Naive thymus-derived CD4-positive, alpha-beta T cell (primary cell): ENCODE data around the gene RTL9. TPM values are rescaled to one million over a fixed set of nuclear protein-coding genes. Genes with fewer than 3 reads are reported as not detected.
"Not testable (repeated sequence)": the region's sequence is repeated elsewhere in the genome, so short reads cannot be mapped to it uniquely, and the experiment has no call there.

Experiments
- ATAC-seq: fragments of 150-1000 bp; cut with Tn5 transposase; 2 replicates; pipeline ENCODE4 v1.10.0; 2021; ENCODE audit warnings: mild to moderate bottlenecking, moderate library complexity
- CTCF ChIA-PET: fragments of 350-600 bp; sonication (Branson Sonifier 250); formaldehyde crosslinking; loops from one replicate; lab custom pipeline; 2021; ENCODE audit warnings: antibody characterized with exemption; lab: Charles Lee
- POLR2A ChIA-PET: fragments of 350-600 bp; sonication (Branson Sonifier 250); formaldehyde crosslinking; loops from one replicate; lab custom pipeline; 2021; ENCODE audit warnings: antibody characterized with exemption, inconsistent platforms; lab: Charles Lee
- DNase-seq, 9 donors: peaks; one replicate each; pipeline versions ENCODE4 v3.0.0 to v3.0.0-alpha.2; 2020 to 2022; ENCODE audit warnings: mixed read lengths in 1 of 9
- H3K27ac ChIP-seq: one replicate; pipeline ENCODE4 v1.7.0; 2013; ENCODE audit warnings: mild to moderate bottlenecking, low read depth, low read length, moderate library complexity
- H3K27me3 ChIP-seq, 2 donors: one replicate each; pipeline ENCODE4 v1.7.0; 2013; ENCODE audit warnings: low read length in 2 of 2, mild to moderate bottlenecking in 2 of 2, moderate library complexity in 2 of 2; ENCODE audit not compliant: control insufficient read depth in 2 of 2, insufficient read depth in 2 of 2
- H3K36me3 ChIP-seq, 3 experiments: 1 replicate in 2 of 3; 2 replicates in 1 of 3; pipeline ENCODE4 v1.7.0; 2013; ENCODE audit warnings: low read length in 3 of 3, mild to moderate bottlenecking in 3 of 3, moderate library complexity in 1 of 3; ENCODE audit not compliant: insufficient read depth in 3 of 3, control insufficient read depth in 2 of 3
- H3K4me1 ChIP-seq, 2 donors: one replicate each; pipeline ENCODE4 v1.7.0; 2013; ENCODE audit warnings: low read length in 2 of 2, mild to moderate bottlenecking in 2 of 2, moderate library complexity in 1 of 2; ENCODE audit not compliant: control insufficient read depth in 2 of 2, insufficient read depth in 2 of 2
- H3K4me3 ChIP-seq: 2 replicates; pipeline ENCODE4 v1.7.0; 2013; ENCODE audit warnings: mild to moderate bottlenecking, low read length
- H3K9me3 ChIP-seq, 3 experiments: 1 replicate in 2 of 3; 2 replicates in 1 of 3; pipeline ENCODE4 v1.7.0; 2013; ENCODE audit warnings: low read length in 3 of 3; ENCODE audit not compliant: control insufficient read depth in 2 of 3
- H3K27ac Mint-ChIP-seq, 9 donors: one replicate each; pipeline ENCODE4 v1.8.0; 2020 to 2022; ENCODE audit warnings: mixed read lengths in 9 of 9, mild to moderate bottlenecking in 8 of 9, moderate library complexity in 5 of 9, inconsistent platforms in 2 of 9
- H3K27me3 Mint-ChIP-seq, 5 donors: one replicate each; pipeline ENCODE4 v1.8.0; 2021 to 2022; ENCODE audit warnings: mixed read lengths in 5 of 5, mild to moderate bottlenecking in 1 of 5
- H3K36me3 Mint-ChIP-seq, 5 donors: one replicate each; pipeline ENCODE4 v1.8.0; 2020 to 2022; ENCODE audit warnings: mixed read lengths in 5 of 5, mild to moderate bottlenecking in 3 of 5, inconsistent platforms in 1 of 5
- H3K4me1 Mint-ChIP-seq, 7 donors: one replicate each; pipeline ENCODE4 v1.8.0; 2020 to 2022; ENCODE audit warnings: mixed read lengths in 7 of 7, mild to moderate bottlenecking in 3 of 7, inconsistent platforms in 1 of 7
- H3K4me3 Mint-ChIP-seq, 10 donors: one replicate each; pipeline ENCODE4 v1.8.0; 2020 to 2022; ENCODE audit warnings: mild to moderate bottlenecking in 10 of 10, mixed read lengths in 10 of 10, moderate library complexity in 6 of 10, inconsistent platforms in 2 of 10
- H3K9me3 Mint-ChIP-seq, 11 donors: one replicate each; pipeline ENCODE4 v1.8.0; 2020 to 2022; ENCODE audit warnings: mixed read lengths in 11 of 11, mild to moderate bottlenecking in 4 of 11, inconsistent platforms in 1 of 11, moderate library complexity in 1 of 11
- intact Hi-C, 2 donors: fragments of 100-400 bp; cut with micrococcal nuclease; formaldehyde crosslinking; loops; one replicate each; pipeline ENCODE4 v1.15.1; 2023
- polyA plus RNA-seq, 2 donors: library from polyadenylated mRNA; unstranded; fragments of 300-500 nt; fragmentation: Illumina TruSeq; gene quantifications; one replicate each; pipeline ENCODE4 v1.2.3, GENCODE V29; 2021
- total RNA-seq, 6 experiments: library from RNA in 5 of 6; stranded (reverse) in 5 of 6; gene quantifications; 1 replicate in 5 of 6; 2 replicates in 1 of 6; pipeline ENCODE4 v1.2.3 and lab custom pipeline; 2021 to 2026

Gene RTL9
- total and polyA plus RNA-seq, 7 experiments from 2014 or later: not detected

GRCh38 chrX:110331444-110332030 is 27.1 kb upstream of the RTL9 start:
- no peaks in the 10 kb centered on the region for H3K4me1 ChIP-seq
- H3K27ac ChIP-seq: no peak overlapping the region
- H3K27me3 ChIP-seq: no peaks in the 10 kb centered on the region
- ChIA-PET CTCF (no interaction called here), POLR2A (no interaction called here)
- no peak for ATAC-seq
- Mint-ChIP-seq H3K4me1 (no peaks in the 10 kb centered on the region), H3K27ac (no peak overlapping the region), H3K36me3 (no peaks in the 10 kb centered on the region), H3K27me3 (peaks cover 0 to 3% (median 0%) of the 10 kb centered on the region in 5 donors), H3K9me3 (peaks cover 0 to 3% (median 0%) of the 10 kb centered on the region in 11 donors), H3K4me3 (no peak overlapping the region)
- H3K9me3 ChIP-seq: no peaks in the 10 kb centered on the region
- H3K4me3 ChIP-seq: no peak overlapping the region
- no peak for DNase-seq
- no peaks in the 10 kb centered on the region for H3K36me3 ChIP-seq
- intact Hi-C loops: no loop called here

DNA sequence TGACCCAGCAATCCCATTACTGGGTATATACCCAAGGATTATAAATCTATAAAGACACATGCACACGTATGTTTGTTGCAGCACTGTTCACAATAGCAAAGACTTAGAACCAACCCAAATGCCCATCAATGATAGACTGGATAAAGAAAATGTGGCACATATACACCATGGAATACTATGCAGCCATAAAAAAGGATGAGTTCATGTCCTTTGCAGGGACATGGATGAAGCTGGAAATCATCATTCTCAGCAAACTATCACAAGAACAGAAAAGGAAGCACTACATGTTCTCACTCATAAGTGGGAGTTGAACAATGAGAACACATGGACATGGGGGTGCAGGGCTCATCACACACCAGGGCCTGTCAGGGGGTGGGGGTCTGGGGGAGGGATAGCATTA is 25.2 kb upstream of the RTL9 start:
- H3K27ac Mint-ChIP-seq, H3K4me3 ChIP-seq, H3K27me3 ChIP-seq, intact Hi-C loops, CTCF ChIA-PET, H3K4me1 Mint-ChIP-seq, POLR2A ChIA-PET, H3K4me1 ChIP-seq, H3K27me3 Mint-ChIP-seq, H3K9me3 ChIP-seq, ATAC-seq, H3K9me3 Mint-ChIP-seq, H3K4me3 Mint-ChIP-seq, H3K27ac ChIP-seq, DNase-seq, H3K36me3 ChIP-seq, H3K36me3 Mint-ChIP-seq: not testable (repeated sequence)

DNA sequence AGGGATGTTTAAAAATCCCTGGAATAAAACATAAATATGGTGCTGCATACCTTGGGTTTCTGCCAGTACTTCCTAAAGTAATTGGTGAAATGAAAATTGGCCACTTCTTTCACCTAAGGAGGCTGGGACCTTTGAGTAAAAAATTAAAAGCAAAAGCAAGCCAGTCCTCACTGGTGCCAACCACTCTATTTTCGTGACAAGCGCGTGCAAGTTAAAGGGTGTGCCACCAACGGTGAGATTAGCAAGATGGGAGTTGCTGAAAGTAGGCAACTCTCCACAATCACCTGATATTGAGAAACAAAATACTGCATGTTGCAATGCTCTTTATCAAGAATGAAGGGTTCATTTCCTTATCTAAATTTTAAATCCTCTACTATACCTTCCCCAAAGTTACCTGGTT is 19.7 kb upstream of the RTL9 start:
- no peaks in the 10 kb centered on the region for H3K4me1 Mint-ChIP-seq
- no peak for ATAC-seq

DNA sequence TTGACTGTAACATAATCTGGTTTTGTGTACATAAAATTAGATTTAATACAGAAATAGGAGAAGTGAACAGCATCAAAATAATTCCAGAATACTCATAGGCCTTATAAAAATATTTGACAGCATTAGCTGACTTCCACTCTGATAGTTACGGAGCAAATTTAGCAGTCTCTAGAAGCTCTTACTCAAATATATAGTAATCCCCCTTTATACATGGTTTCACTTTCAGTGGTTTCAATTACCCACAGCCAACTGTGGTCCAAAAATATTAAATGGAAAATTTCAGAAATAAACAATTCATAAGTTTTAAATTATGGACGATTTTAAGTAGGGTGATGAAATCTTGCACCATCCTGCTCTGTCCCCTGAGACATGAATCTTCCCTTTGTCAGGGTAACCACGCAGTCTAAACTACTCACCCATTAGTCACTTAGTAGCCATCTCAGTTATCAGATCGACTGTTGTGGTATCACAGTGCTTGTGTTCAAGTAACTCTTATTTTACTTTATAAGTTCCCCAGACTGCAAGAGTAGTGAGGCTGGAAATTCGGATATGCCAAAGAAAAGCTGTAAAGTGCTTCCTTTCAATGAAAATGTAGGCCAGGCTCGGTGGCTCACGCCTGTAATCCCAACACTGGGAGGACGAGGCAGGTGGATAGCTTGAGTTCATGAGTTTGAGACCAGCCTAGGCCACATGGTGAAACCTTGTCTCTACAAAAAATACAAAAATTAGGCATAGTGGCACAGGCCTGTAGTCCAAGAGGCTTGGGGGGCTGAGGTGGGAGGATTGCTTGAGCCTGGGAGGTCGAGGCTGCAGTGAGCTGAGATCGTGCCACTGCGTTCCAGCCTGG is 17.2 kb upstream of the RTL9 start:
- no peaks in the 10 kb centered on the region for H3K27me3 ChIP-seq
- H3K27me3 Mint-ChIP-seq: peaks cover 0 to 6% (median 0%) of the 10 kb centered on the region in 5 donors
- ChIA-PET POLR2A (no interaction called here), CTCF (no interaction called here)
- H3K36me3 ChIP-seq: no peaks in the 10 kb centered on the region
- no peak overlapping the region for H3K27ac Mint-ChIP-seq
- H3K9me3 Mint-ChIP-seq: peaks cover 0 to 1% (median 0%) of the 10 kb centered on the region in 11 donors
- H3K4me3 Mint-ChIP-seq: no peak overlapping the region
- no peak overlapping the region for H3K4me3 ChIP-seq
- no peak overlapping the region for H3K27ac ChIP-seq
- no peaks in the 10 kb centered on the region for H3K4me1 Mint-ChIP-seq
- intact Hi-C loops: no loop called here
- peaks cover 0 to 5% (median 0%) of the 10 kb centered on the region in 5 donors for H3K36me3 Mint-ChIP-seq
- H3K4me1 ChIP-seq: no peaks in the 10 kb centered on the region
- DNase-seq (no peak), ATAC-seq (no peak)
- H3K9me3 ChIP-seq: no peaks in the 10 kb centered on the region

More for the DNA sequence above, 19.7 kb upstream of the RTL9 start:
- peaks cover 0 to 5% (median 0%) of the 10 kb centered on the region in 5 donors for H3K36me3 Mint-ChIP-seq
- no peak overlapping the region for H3K4me3 Mint-ChIP-seq
- POLR2A ChIA-PET: no interaction called here
- CTCF ChIA-PET: no interaction called here
- Histone ChIP-seq H3K4me1 (no peaks in the 10 kb centered on the region), H3K4me3 (no peak overlapping the region), H3K9me3 (no peaks in the 10 kb centered on the region), H3K36me3 (no peaks in the 10 kb centered on the region), H3K27me3 (no peaks in the 10 kb centered on the region), H3K27ac (no peak overlapping the region)
- no peak for DNase-seq
- H3K9me3 Mint-ChIP-seq: peaks cover 0 to 1% (median 0%) of the 10 kb centered on the region in 11 donors
- intact Hi-C loops: no loop called here
- H3K27me3 Mint-ChIP-seq: peaks cover 0 to 6% (median 3%) of the 10 kb centered on the region in 5 donors
- no peak overlapping the region for H3K27ac Mint-ChIP-seq

GRCh38 chrX:110346681-110347080 is 12.0 kb upstream of the RTL9 start:
- ChIA-PET CTCF (no interaction called here), POLR2A (no interaction called here)
- intact Hi-C loops: no loop called here
- H3K27ac Mint-ChIP-seq: no peak overlapping the region
- no peak overlapping the region for H3K4me3 ChIP-seq
- H3K36me3 ChIP-seq: no peaks in the 10 kb centered on the region
- H3K36me3 Mint-ChIP-seq: no peaks in the 10 kb centered on the region
- H3K4me1 ChIP-seq: no peaks in the 10 kb centered on the region
- no peaks in the 10 kb centered on the region for H3K27me3 Mint-ChIP-seq
- H3K9me3 ChIP-seq: no peaks in the 10 kb centered on the region
- peaks cover 0 to 1% (median 0%) of the 10 kb centered on the region in 11 donors for H3K9me3 Mint-ChIP-seq
- no peak for ATAC-seq
- H3K4me1 Mint-ChIP-seq: no peaks in the 10 kb centered on the region
- DNase-seq: no peak
- H3K4me3 Mint-ChIP-seq: no peak overlapping the region
- no peaks in the 10 kb centered on the region for H3K27me3 ChIP-seq
- no peak overlapping the region for H3K27ac ChIP-seq

DNA sequence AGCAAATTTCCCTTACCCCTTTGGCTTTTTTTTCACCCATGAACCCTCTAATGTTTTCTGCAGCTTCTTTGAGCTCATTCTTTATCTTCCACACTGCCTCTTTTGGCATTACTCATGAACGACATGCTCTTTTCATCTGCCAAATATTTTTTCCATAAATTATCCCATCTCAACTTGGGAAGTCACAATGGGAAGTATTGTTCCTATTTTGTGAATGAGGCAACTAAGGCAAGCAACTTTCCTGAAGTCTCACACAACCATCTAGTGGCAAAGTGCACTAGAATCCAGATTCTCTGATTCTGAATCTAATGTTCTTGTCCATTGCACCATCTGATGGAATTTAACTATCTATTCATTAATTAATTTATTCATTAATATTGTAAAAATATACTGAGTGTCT is 625 bp downstream of the RTL9 start:
- H3K9me3 Mint-ChIP-seq: peaks cover 0 to 5% (median 0%) of the 10 kb centered on the region in 11 donors
- ATAC-seq (no peak), DNase-seq (no peak)
- H3K27ac Mint-ChIP-seq: no peak overlapping the region
- Histone ChIP-seq H3K4me3 (no peak overlapping the region), H3K27me3 (no peaks in the 10 kb centered on the region), H3K36me3 (no peaks in the 10 kb centered on the region), H3K9me3 (no peaks in the 10 kb centered on the region), H3K27ac (no peak overlapping the region), H3K4me1 (no peaks in the 10 kb centered on the region)
- ChIA-PET CTCF (no interaction called here), POLR2A (no interaction called here)
- H3K4me3 Mint-ChIP-seq: no peak overlapping the region
- intact Hi-C loops: no loop called here
- H3K4me1 Mint-ChIP-seq: no peaks in the 10 kb centered on the region
- no peaks in the 10 kb centered on the region for H3K36me3 Mint-ChIP-seq
- peaks cover 0 to 5% (median 2%) of the 10 kb centered on the region in 5 donors for H3K27me3 Mint-ChIP-seq

DNA sequence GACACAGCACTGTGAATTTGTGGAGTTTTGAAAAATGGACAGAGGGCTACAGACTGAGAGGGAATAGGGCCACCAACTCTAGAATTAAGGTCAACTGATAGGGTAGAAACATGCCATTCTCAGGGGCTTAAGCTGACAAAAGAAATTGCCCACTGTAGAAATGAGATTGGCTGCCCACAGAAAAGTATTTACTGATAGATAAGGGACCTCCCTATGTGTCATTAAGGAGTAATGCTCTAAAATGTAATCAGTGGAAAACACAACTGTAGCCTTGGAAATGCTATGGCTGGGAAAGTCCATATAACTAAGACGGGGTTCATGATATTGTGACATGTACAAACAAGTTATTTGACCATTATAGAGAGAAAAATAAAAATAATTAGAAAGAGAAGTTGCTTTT is 4.6 kb downstream of the RTL9 start:
- H3K4me1 Mint-ChIP-seq: no peaks in the 10 kb centered on the region
- H3K4me3 ChIP-seq: no peak overlapping the region
- no peak overlapping the region for H3K27ac ChIP-seq
- H3K4me3 Mint-ChIP-seq: no peak overlapping the region
- no peaks in the 10 kb centered on the region for H3K4me1 ChIP-seq
- H3K27me3 Mint-ChIP-seq: peaks cover 0 to 7% (median 2%) of the 10 kb centered on the region in 5 donors
- ChIA-PET POLR2A (no interaction called here), CTCF (no interaction called here)
- H3K9me3 Mint-ChIP-seq: no peaks in the 10 kb centered on the region
- H3K27me3 ChIP-seq: no peaks in the 10 kb centered on the region
- intact Hi-C loops: no loop called here
- H3K36me3 ChIP-seq: no peaks in the 10 kb centered on the region
- H3K36me3 Mint-ChIP-seq: no peaks in the 10 kb centered on the region
- no peaks in the 10 kb centered on the region for H3K9me3 ChIP-seq
- ATAC-seq: no peak
- no peak overlapping the region for H3K27ac Mint-ChIP-seq
- DNase-seq: no peak
